IMR-90 (cell line): ENCODE data around the gene TOE1. TPM values are rescaled to one million over a fixed set of nuclear protein-coding genes. Genes with fewer than 3 reads are reported as not detected.

Experiments used
- ATAC-seq: fragments of 200-7000 bp; cut with Tn5 transposase; 2 replicates; pipeline ENCODE4 v1.9.1; 2020; ENCODE audit warnings: low read depth, mild to moderate bottlenecking, moderate library complexity
- BruUV-seq: library from RNA; stranded (reverse); fragments of 400-500 nt; replicated peaks from 2 replicates; lab custom pipeline; 2021; lab: Mats Ljungman, UMichigan
- CTCF ChIA-PET: fragments of 300-600 bp; formaldehyde crosslinking; extraction: SDS; loops from one replicate; lab custom pipeline; 2021; ENCODE audit warnings: antibody characterized with exemption; lab: Yijun Ruan, JAX
- POLR2A ChIA-PET: fragments of 300-600 bp; sonication (Branson Sonifier 250); formaldehyde crosslinking; loops from one replicate; lab custom pipeline; 2022; ENCODE audit warnings: antibody characterized with exemption; ENCODE audit not compliant: unreplicated experiment; lab: Charles Lee
- DNase-seq: peaks from one replicate; pipeline ENCODE4 v3.0.0; 2013
- H2AFZ ChIP-seq: replicated peaks from 2 replicates; pipeline ENCODE3; 2013; ENCODE audit warnings: low read length, mild to moderate bottlenecking; ENCODE audit not compliant: poor library complexity
- H2AK5ac ChIP-seq: 2 replicates; pipeline ENCODE4 v1.6.1; 2013; ENCODE audit warnings: low read depth, low read length, inconsistent platforms
- H2AK9ac ChIP-seq: replicated peaks from 2 replicates; pipeline ENCODE3; 2013; ENCODE audit warnings: mild to moderate bottlenecking, low read depth, low read length, moderate library complexity; ENCODE audit not compliant: poor library complexity
- H2BK120ac ChIP-seq: 2 replicates; pipeline ENCODE4 v1.6.1; 2013; ENCODE audit warnings: low read depth, low read length, inconsistent platforms
- H2BK15ac ChIP-seq: 3 replicates; pipeline ENCODE4 v1.6.1; 2013; ENCODE audit warnings: low read depth, low read length, inconsistent platforms
- H2BK20ac ChIP-seq: 2 replicates; pipeline ENCODE4 v1.6.1; 2013; ENCODE audit warnings: low read depth, mild to moderate bottlenecking, inconsistent platforms, low read length, moderate library complexity
- H2BK5ac ChIP-seq: 2 replicates; pipeline ENCODE4 v1.6.1; 2013; ENCODE audit warnings: mild to moderate bottlenecking, low read depth, low read length, inconsistent platforms; ENCODE audit not compliant: poor library complexity, severe bottlenecking
- H3K14ac ChIP-seq: replicated peaks from 2 replicates; pipeline ENCODE4 v1.6.1; 2013; ENCODE audit warnings: low read depth, low read length, inconsistent platforms
- H3K18ac ChIP-seq: 2 replicates; pipeline ENCODE4 v1.6.1; 2013; ENCODE audit warnings: low read depth, low read length, control low read depth
- H3K23ac ChIP-seq: 2 replicates; pipeline ENCODE4 v1.6.1; 2013; ENCODE audit warnings: low read depth, low read length, inconsistent platforms
- H3K27ac ChIP-seq: 2 replicates; pipeline ENCODE4 v1.5.1; 2013; ENCODE audit warnings: mild to moderate bottlenecking, control low read depth, low read length; ENCODE audit not compliant: insufficient read depth
- H3K27me3 ChIP-seq: 2 replicates; pipeline ENCODE4 v1.6.1; 2013; ENCODE audit warnings: low read length; ENCODE audit not compliant: control insufficient read depth, insufficient read depth
- H3K36me3 ChIP-seq: 2 replicates; pipeline ENCODE4 v1.6.1; 2013; ENCODE audit warnings: low read length, mixed read lengths; ENCODE audit not compliant: control insufficient read depth, insufficient read depth
- H3K4ac ChIP-seq: 2 replicates; pipeline ENCODE4 v1.6.1; 2013; ENCODE audit warnings: low read depth, low read length, inconsistent platforms
- H3K4me1 ChIP-seq: 2 replicates; pipeline ENCODE4 v1.6.1; 2013; ENCODE audit warnings: low read length, mixed read lengths; ENCODE audit not compliant: control insufficient read depth, insufficient read depth
- H3K4me2 ChIP-seq: 2 replicates; pipeline ENCODE4 v1.6.1; 2013; ENCODE audit warnings: low read depth, mild to moderate bottlenecking, control low read depth, low read length, moderate library complexity
- H3K4me3 ChIP-seq: 2 replicates; pipeline ENCODE4 v1.5.1; 2013; ENCODE audit warnings: low read depth, mild to moderate bottlenecking, control low read depth, low read length, moderate library complexity; ENCODE audit not compliant: insufficient read depth
- H3K56ac ChIP-seq: 2 replicates; pipeline ENCODE4 v1.6.1; 2013; ENCODE audit warnings: low read length, inconsistent platforms; ENCODE audit not compliant: insufficient read depth; ENCODE audit errors: extremely low read depth
- H3K79me1 ChIP-seq, 2 experiments: 2 replicates each; pipeline ENCODE4 v1.6.1; 2013; ENCODE audit warnings: low read length in 2 of 2, inconsistent platforms in 1 of 2, low read depth in 1 of 2
- H3K9ac ChIP-seq: 2 replicates; pipeline ENCODE4 v1.6.1; 2013; ENCODE audit warnings: low read depth, low read length, control low read depth
- H3K9me1 ChIP-seq: 2 replicates; pipeline ENCODE4 v1.6.1; 2013; ENCODE audit warnings: low read length, inconsistent platforms; ENCODE audit not compliant: insufficient read depth
- H3K9me3 ChIP-seq: 2 replicates; pipeline ENCODE4 v1.6.1; 2013; ENCODE audit warnings: low read length; ENCODE audit not compliant: control insufficient read depth, insufficient read depth
- H4K20me1 ChIP-seq: 2 replicates; pipeline ENCODE4 v1.6.1; 2013; ENCODE audit warnings: low read length, inconsistent platforms; ENCODE audit not compliant: insufficient read depth
- H4K5ac ChIP-seq: 2 replicates; pipeline ENCODE4 v1.6.1; 2013; ENCODE audit warnings: mild to moderate bottlenecking, low read depth, low read length, control low read depth
- H4K8ac ChIP-seq, 2 experiments: 2 replicates each; pipeline ENCODE4 v1.6.1; 2013; ENCODE audit warnings: low read depth in 2 of 2, low read length in 2 of 2, control low read depth in 1 of 2, inconsistent platforms in 1 of 2
- H4K91ac ChIP-seq: 2 replicates; pipeline ENCODE4 v1.6.1; 2013; ENCODE audit warnings: low read depth, low read length, inconsistent platforms; ENCODE audit not compliant: insufficient read depth
- FOS ChIP-seq: fragments of 150-350 bp; IDR thresholded peaks from 2 replicates; pipeline ENCODE4 v1.6.1; 2016; ENCODE audit warnings: low read depth, low read length
- RFX5 ChIP-seq: IDR thresholded peaks from 2 replicates; pipeline ENCODE4 v1.8.0; 2012; ENCODE audit warnings: low read depth, mild to moderate bottlenecking, low read length, moderate library complexity
- WGBS, 2 experiments: methylation state at CpG; one replicate each; pipeline versions ENCODE4 v1.1.5 to v1.1.7; 2013; ENCODE audit warnings: missing lambda C conversion rate in 2 of 2; ENCODE audit not compliant: insufficient read length in 1 of 2; ENCODE audit errors: extremely low coverage in 2 of 2; 5-methylcytosine and 5-hydroxymethylcytosine counted together
- dilution Hi-C: fragments of 300-500 bp; cut with HindIII; formaldehyde crosslinking; loops from one replicate; pipeline ENCODE4 v1.14.3; 2018; ENCODE audit warnings: low sequenced_read_pairs; ENCODE audit not compliant: unreplicated experiment
- in situ Hi-C: fragments of 300-500 bp; cut with MboI; formaldehyde crosslinking; loops from 3 replicates; pipeline ENCODE4 v1.14.3; 2019; ENCODE audit warnings: low sequenced_read_pairs, inconsistent platforms, mixed read lengths
- intact Hi-C: fragments of 100-400 bp; cut with micrococcal nuclease; formaldehyde crosslinking; loops from 2 replicates; pipeline ENCODE4 v1.10.0; 2022
- polyA plus RNA-seq, 3 experiments: library from polyadenylated mRNA; depleted of rRNA; stranded (reverse); fragments of >200 nt; gene quantifications; 2 replicates each; pipeline ENCODE4 v1.2.3, GENCODE V29; 2012; ENCODE audit warnings: low replicate concordance in 1 of 3
- total RNA-seq: library from RNA; depleted of rRNA; stranded (reverse); fragments of >200 nt; gene quantifications from 2 replicates; pipeline ENCODE4 v1.2.3, GENCODE V29; 2012

TOE1 gene
- total and polyA plus RNA-seq, 2 of the 4 experiments (the other 2 are of a cell fraction): 15.5 to 18.6 TPM

- H3K27me3 ChIP-seq: no peaks in the 10 kb centered on the region
- BruUV-seq: no TSS peak
- H3K36me3 ChIP-seq: peaks cover 11% of the 10 kb centered on the region
- ChIA-PET CTCF (interaction anchor here (1.6 kb wide), 1 partner anchor 11 kb away, joined by 4 read pairs; no protein-coding TSS in a partner anchor), POLR2A (no interaction called here)
- peaks cover 14% of the 10 kb centered on the region for H3K9me1 ChIP-seq
- no peak overlapping the region for H3K4me3 ChIP-seq
- H2AK9ac ChIP-seq: no peak overlapping the region
- H2AK5ac ChIP-seq: no peak overlapping the region
- H2AFZ ChIP-seq: peak overlapping the region; percentile 18
- H3K79me1 ChIP-seq: peaks cover 0 to 2% of the 10 kb centered on the region in 2 experiments; a peak in 1 of 4 replicates
- H3K23ac ChIP-seq: no peak overlapping the region
- no peak overlapping the region for H3K18ac ChIP-seq
- H3K9me3 ChIP-seq: no peaks in the 10 kb centered on the region
- dilution Hi-C loops: no loop called here
- H4K20me1 ChIP-seq: no peaks in the 10 kb centered on the region
- H3K4me1 ChIP-seq: peaks cover 14% of the 10 kb centered on the region
- in situ Hi-C loops: loop anchor here (5.0 kb wide), 1 partner anchor 143 kb away; the partner anchor contains the start of gene TESK2
- H4K91ac ChIP-seq: no peak overlapping the region
- no peak overlapping the region for H4K5ac ChIP-seq
- H3K14ac ChIP-seq: no peak overlapping the region
- H2BK120ac ChIP-seq: no peak overlapping the region
- H2BK20ac ChIP-seq: no peak overlapping the region
- no peak overlapping the region for H3K4me2 ChIP-seq
- 100% methylated on average over 1 of the region's 3 CpGs; no CpG with 5 or more reads in 1 of the 2 experiments for WGBS, 2 experiments
- ATAC-seq (peak; percentile 50), DNase-seq (no peak)
- TF ChIP-seq RFX5 (no peak), FOS (no peak)
- H2BK15ac ChIP-seq: no peak overlapping the region
- intact Hi-C loops: no loop called here
- no peak overlapping the region for H3K27ac ChIP-seq
- H2BK5ac ChIP-seq: no peak overlapping the region
- H3K4ac ChIP-seq: no peak overlapping the region
- H4K8ac ChIP-seq: no peak overlapping the region
- H3K56ac ChIP-seq: no peak overlapping the region
- H3K9ac ChIP-seq: no peak overlapping the region
These were observed 9.2 kb downstream of the TOE1 start for GRCh38 chr1:45348966-45349677.
